Stimulated activated CD4-positive, alpha-beta T cell treated with anti-CD3 and anti-CD28 coated beads, Interleukin-4, amount 100 ng/mL, for 48 hours (primary cell): ENCODE data around the gene BMP5.

Source experiments
- DNase-seq, 2 donors: peaks; one replicate each; pipeline ENCODE4 v3.0.0-alpha.2; 2020; ENCODE audit warnings: low read depth in 2 of 2

BMP5 gene

DNA sequence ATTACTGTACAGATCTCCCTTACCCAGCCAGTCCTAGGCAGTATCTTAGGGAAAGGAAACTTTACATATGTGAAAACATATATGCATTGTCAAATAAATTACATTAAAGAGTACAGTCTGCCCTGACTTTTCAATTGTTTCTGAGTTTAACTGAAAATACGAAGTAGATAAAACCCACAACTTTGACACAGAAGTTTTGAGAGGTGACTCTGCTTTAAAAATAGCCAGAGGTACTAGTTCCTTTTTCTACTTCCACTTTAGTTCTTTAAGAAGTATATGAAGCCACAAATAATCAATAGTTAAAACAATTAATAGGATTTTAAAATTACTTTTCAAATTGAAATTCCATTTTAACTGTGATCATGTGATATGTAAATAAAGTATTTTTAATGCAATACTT lies 62.9 kb downstream of the BMP5 start:
- DNase-seq: no peak

GRCh38 chr6:55811074-55811473 lies 64.3 kb downstream of the BMP5 start:
- DNase-seq: no peak

DNA sequence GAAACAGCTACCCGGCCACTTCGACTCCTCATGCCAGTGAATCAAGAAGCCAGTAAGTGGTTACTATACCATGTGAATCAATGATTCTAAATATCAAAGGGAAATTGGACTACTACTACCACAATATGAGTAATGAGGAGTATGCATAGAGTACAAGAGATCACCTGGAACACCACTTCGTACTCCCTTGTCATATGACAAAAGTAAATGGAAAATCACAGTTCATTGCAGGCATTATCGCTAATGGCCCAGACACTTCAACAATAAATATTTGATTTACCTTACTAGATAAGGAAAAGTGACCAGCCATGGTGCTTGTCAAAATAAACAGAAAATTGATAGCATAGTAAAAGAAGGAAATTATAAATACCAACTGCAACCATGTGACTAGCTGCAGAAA lies 73.1 kb downstream of the BMP5 start:
- DNase-seq: no peak

GRCh38 chr6:55798571-55798970 lies 76.8 kb downstream of the BMP5 start:
- DNase-seq: no peak

- no peak for DNase-seq
These were observed 81.1 kb downstream of the BMP5 start for GRCh38 chr6:55794136-55794812.

DNA sequence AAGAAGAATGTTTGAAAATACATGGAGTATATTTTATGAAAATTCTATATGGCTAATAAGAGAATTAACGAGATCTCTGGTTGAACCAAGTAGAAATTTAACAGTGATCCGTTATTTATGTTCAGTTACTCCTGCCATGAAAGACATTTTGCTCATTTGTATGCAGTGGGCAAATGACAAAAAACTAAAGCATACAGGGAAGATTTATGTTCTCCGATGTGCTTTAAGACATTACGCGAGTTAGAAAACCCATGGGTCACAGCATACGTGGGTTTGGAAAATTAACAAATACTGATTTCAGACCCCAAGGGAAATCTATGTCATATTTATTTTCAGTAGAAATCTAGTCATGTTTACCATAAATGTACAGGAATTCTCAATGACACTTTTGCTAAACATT lies 90.1 kb downstream of the BMP5 start:
- no peak for DNase-seq

DNA sequence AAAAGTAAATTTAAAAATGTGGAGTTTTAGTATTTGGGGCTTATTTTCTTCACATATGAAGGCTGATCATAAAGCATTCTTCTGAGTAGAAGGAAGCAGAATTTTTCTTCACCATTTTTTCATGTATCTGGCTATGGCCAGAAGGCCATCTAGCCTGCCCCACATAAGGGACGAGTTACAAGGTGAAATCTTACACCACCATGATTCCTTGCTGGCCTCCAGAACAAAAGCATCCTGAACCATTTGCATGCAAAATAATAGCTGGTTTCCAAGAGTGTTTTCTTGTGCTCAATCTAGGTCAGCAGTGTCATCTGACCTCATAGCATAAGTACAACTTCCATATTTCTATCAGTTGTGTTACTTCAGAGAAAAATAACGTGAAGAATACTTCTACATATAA lies 93.1 kb downstream of the BMP5 start:
- no peak for DNase-seq

DNA sequence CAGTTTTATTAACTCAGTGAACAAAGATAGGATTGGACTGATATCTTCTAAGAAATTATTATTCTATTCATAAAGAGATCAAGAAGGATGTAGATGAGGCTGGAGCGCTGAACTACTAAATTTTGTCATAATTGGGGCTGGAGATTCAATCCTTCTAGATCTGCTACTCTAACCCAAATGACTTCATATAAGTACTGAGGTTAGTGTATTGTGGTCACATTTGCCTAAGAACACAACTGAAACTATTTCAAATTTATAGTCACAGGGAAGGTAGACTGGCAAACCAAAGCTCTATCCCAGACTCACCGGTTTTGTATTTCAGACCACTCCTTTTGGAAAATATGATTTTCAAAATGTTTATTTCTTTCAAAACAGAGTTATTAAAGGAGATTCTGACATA lies 96.7 kb downstream of the BMP5 start:
- no peak for DNase-seq

DNA sequence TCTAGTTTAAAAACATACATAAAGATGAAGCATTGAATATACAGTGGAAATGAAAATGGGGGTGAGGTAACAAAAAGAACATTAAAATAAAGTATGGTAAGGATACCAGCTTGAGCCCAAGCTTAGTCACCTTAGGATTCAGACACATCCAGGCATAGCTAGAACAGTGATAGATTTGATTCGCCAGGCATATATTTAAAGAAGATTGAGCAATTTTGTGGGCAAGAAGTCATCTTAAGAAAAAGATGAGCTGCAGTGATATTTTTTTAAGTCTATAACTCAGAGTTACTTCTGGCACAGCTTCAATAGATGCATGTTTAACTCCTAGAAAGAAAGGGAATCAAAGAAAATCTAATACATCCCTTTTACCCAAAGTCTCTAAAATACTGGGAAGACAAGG lies 97.9 kb downstream of the BMP5 start:
- no peak for DNase-seq

- DNase-seq: no peak
These were observed 99.3 kb downstream of the BMP5 start for GRCh38 chr6:55776113-55776512.

DNA sequence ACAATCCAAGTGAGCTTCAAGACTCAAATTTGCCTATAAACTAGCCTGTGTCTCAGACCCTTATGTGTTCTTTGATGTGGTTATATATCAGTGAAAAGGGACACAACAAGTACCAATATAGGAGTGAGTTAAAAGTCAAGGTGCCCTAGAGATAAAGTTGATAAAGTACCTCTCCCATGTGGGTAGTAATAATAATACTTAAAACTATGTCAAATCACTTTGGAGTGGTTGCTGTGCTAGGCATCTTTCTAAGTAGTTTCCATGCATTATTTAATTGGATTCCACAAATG lies 100.4 kb downstream of the BMP5 start:
- no peak for DNase-seq

DNA sequence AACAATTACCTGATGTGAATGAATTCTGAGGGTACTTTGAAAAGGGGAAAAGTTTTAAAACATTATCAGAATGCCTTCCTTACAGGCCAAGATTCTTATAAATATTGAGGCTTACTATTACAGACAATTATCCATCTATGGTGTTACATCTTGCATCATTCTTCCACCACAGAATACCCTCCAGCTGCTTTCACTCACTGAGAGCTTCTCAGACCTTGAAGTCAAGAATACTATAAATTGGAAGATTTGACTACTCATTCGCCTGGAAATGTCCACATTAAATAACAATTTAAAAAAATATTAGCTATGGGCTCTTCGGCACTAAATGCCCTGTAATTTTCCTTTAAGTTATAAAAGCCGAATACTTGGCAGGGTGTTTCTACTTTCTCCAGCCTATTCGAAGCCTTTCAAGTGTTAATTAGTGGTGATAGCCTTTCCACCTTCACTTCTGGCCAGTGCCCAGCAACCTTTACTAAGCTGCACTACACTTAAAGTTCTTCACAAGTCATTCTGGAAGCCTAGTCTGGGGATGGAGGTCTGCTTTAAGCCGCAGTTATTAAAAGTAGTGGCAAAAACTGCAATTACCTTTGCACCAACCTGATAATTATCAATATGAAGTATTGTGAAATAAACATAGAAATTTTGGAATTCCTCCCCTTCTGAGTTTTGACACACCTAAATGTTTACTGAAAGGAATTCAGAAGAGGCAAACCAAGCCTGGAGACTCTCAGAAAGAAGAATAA lies 100.9 kb downstream of the BMP5 start:
- no peak for DNase-seq

- DNase-seq: no peak
These were observed 101.7 kb downstream of the BMP5 start for GRCh38 chr6:55773620-55774216.

DNA sequence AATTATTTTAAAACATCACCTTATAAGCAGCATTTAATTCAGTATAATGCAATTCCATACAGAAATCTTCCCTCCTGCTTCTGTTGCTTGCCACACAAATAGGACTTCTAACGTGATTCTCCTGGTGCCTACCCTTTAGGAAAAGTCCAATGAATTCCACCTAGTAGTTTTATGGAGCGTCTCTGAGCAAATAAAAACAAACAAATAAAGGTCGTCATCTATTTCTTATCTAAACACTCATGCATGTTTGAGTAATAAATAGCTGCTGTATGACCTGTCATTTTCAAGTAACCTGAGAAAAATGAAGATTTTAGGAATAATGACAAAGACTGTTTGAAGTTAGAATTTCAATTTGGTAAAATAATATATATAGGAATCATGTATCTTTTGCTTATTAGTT lies 102.7 kb downstream of the BMP5 start:
- DNase-seq: no peak

DNA sequence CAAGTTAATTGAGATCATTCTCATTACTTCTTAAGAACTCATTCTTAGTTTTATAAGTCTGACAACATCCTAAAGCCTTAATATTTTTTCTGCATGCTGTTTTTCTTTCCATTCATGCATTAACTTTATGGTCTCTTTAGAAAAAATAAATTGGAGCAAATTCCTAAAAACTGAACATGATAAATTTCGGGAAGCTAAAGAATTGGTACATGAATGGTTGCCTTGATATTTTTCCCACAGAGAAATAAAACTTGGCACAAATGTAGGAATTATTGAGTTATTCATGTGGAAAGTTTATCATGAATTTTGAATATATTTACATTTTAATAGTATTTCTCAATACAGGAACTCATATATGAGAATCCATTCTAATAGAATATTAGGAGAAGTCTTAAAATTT lies 115.9 kb downstream of the BMP5 start:
- no peak for DNase-seq

GRCh38 chr6:55758156-55758937 lies 117.0 kb downstream of the BMP5 start:
- DNase-seq: no peak

DNA sequence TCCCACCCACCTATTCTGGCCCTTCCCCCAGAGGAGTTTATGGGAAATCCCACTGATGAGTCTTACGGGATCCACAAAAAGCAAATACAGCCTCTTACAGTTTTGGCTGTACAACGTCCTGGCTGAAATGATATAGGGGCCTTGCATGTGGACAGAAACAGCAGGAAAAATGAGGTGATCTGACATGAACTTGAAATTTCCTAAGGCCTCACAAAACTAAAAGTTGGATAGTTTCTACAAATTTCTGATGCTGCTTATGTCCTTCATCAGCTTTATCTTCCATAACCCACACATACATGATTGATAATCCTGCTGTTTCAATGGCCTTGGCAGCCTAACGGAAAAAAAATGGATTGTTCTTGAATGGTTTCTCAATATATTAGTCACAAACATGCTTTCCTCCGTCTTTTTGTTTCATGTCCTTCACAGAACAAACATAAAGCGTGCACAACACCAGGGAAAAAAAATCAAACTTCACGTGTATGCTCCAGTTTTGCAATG lies 118.8 kb downstream of the BMP5 start:
- DNase-seq: no peak

- DNase-seq: no peak
These were observed 126.5 kb downstream of the BMP5 start for GRCh38 chr6:55748880-55749279.

DNA sequence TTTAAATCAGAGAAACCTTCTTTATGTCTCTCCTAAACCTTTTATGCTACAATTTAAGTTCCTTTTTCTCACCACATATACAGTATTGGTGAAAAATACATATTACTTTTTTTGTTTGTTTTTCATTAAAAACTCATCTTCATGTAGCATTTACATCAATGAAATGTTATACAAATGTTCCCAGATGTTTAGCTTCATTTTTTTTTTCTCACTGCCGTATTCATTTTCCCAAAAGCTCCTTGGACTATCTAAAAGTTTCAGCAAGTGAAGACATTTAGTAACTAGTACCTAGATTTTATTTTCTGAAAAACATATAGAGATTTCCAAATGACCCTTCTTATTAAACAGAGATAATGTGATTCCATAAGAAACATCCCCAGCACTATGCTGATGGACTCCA lies 128.9 kb downstream of the BMP5 start:
- DNase-seq: no peak

- no peak for DNase-seq
These were observed 141.1 kb downstream of the BMP5 start for GRCh38 chr6:55734256-55734655.

DNA sequence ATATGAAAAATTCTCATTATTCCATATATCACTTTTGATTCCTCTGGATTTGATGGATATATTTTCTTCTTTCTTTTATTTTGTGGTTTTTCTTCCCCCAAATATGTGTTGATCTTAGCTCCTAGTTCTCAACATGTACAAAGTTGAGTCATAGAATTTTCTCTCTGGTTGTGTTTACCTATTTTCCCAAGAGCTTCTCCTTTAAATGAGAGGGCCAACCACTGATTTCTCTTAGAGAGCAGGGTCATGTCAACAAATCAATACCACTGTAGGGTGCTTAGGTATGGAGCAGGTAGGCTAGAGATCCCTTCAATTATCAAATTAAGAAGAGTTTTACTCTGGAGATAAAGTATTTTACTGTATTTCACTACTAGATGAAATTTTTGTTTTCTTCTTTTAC lies 145.7 kb downstream of the BMP5 start:
- no peak for DNase-seq

DNA sequence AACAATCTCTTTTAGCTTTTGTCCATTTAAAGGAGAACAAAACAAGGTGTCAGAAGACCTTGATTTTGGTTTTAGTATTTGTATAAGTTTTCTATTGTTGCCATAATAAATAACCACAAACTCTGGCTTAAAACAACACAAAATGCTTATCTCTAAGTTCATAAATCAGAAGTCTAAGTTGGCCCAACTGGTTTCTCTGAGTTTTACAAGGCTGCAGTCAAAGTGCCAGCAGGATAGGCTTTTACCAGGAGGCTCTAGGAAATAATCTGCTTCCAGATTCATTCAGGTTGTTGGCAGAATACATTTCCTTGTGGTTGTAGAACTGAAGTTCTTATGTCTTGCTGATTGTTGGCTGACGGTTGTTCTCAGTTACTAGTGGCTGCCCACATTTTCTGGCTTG lies 149.2 kb downstream of the BMP5 start:
- no peak for DNase-seq

- DNase-seq: no peak
These were observed 160.6 kb downstream of the BMP5 start for GRCh38 chr6:55714831-55715230.
